IMR-90 (cell line): ENCODE measurements around the gene ADRA2C. TPM values are rescaled to one million over a fixed set of nuclear protein-coding genes. Genes with fewer than 3 reads are reported as not detected.

Source experiments
- ATAC-seq: fragments of 200-7000 bp; cut with Tn5 transposase; 2 replicates; pipeline ENCODE4 v1.9.1; 2020; ENCODE audit warnings: low read depth, mild to moderate bottlenecking, moderate library complexity
- BruUV-seq: library from RNA; stranded (reverse); fragments of 400-500 nt; replicated peaks from 2 replicates; lab custom pipeline; 2021; lab: Mats Ljungman, UMichigan
- CTCF ChIA-PET: fragments of 300-600 bp; formaldehyde crosslinking; extraction: SDS; loops from one replicate; lab custom pipeline; 2021; ENCODE audit warnings: antibody characterized with exemption; lab: Yijun Ruan, JAX
- POLR2A ChIA-PET: fragments of 300-600 bp; sonication (Branson Sonifier 250); formaldehyde crosslinking; loops from one replicate; lab custom pipeline; 2022; ENCODE audit warnings: antibody characterized with exemption; ENCODE audit not compliant: unreplicated experiment; lab: Charles Lee
- DNase-seq: peaks from one replicate; pipeline ENCODE4 v3.0.0; 2013
- H2AFZ ChIP-seq: replicated peaks from 2 replicates; pipeline ENCODE3; 2013; ENCODE audit warnings: low read length, mild to moderate bottlenecking; ENCODE audit not compliant: poor library complexity
- H2AK5ac ChIP-seq: 2 replicates; pipeline ENCODE4 v1.6.1; 2013; ENCODE audit warnings: low read depth, low read length, inconsistent platforms
- H2AK9ac ChIP-seq: replicated peaks from 2 replicates; pipeline ENCODE3; 2013; ENCODE audit warnings: mild to moderate bottlenecking, low read depth, low read length, moderate library complexity; ENCODE audit not compliant: poor library complexity
- H2BK120ac ChIP-seq: 2 replicates; pipeline ENCODE4 v1.6.1; 2013; ENCODE audit warnings: low read depth, low read length, inconsistent platforms
- H2BK15ac ChIP-seq: 3 replicates; pipeline ENCODE4 v1.6.1; 2013; ENCODE audit warnings: low read depth, low read length, inconsistent platforms
- H2BK20ac ChIP-seq: 2 replicates; pipeline ENCODE4 v1.6.1; 2013; ENCODE audit warnings: low read depth, mild to moderate bottlenecking, inconsistent platforms, low read length, moderate library complexity
- H2BK5ac ChIP-seq: 2 replicates; pipeline ENCODE4 v1.6.1; 2013; ENCODE audit warnings: mild to moderate bottlenecking, low read depth, low read length, inconsistent platforms; ENCODE audit not compliant: poor library complexity, severe bottlenecking
- H3K14ac ChIP-seq: replicated peaks from 2 replicates; pipeline ENCODE4 v1.6.1; 2013; ENCODE audit warnings: low read depth, low read length, inconsistent platforms
- H3K18ac ChIP-seq: 2 replicates; pipeline ENCODE4 v1.6.1; 2013; ENCODE audit warnings: low read depth, low read length, control low read depth
- H3K23ac ChIP-seq: 2 replicates; pipeline ENCODE4 v1.6.1; 2013; ENCODE audit warnings: low read depth, low read length, inconsistent platforms
- H3K27ac ChIP-seq: 2 replicates; pipeline ENCODE4 v1.5.1; 2013; ENCODE audit warnings: mild to moderate bottlenecking, control low read depth, low read length; ENCODE audit not compliant: insufficient read depth
- H3K27me3 ChIP-seq: 2 replicates; pipeline ENCODE4 v1.6.1; 2013; ENCODE audit warnings: low read length; ENCODE audit not compliant: control insufficient read depth, insufficient read depth
- H3K36me3 ChIP-seq: 2 replicates; pipeline ENCODE4 v1.6.1; 2013; ENCODE audit warnings: low read length, mixed read lengths; ENCODE audit not compliant: control insufficient read depth, insufficient read depth
- H3K4ac ChIP-seq: 2 replicates; pipeline ENCODE4 v1.6.1; 2013; ENCODE audit warnings: low read depth, low read length, inconsistent platforms
- H3K4me1 ChIP-seq: 2 replicates; pipeline ENCODE4 v1.6.1; 2013; ENCODE audit warnings: low read length, mixed read lengths; ENCODE audit not compliant: control insufficient read depth, insufficient read depth
- H3K4me2 ChIP-seq: 2 replicates; pipeline ENCODE4 v1.6.1; 2013; ENCODE audit warnings: low read depth, mild to moderate bottlenecking, control low read depth, low read length, moderate library complexity
- H3K4me3 ChIP-seq: 2 replicates; pipeline ENCODE4 v1.5.1; 2013; ENCODE audit warnings: low read depth, mild to moderate bottlenecking, control low read depth, low read length, moderate library complexity; ENCODE audit not compliant: insufficient read depth
- H3K56ac ChIP-seq: 2 replicates; pipeline ENCODE4 v1.6.1; 2013; ENCODE audit warnings: low read length, inconsistent platforms; ENCODE audit not compliant: insufficient read depth; ENCODE audit errors: extremely low read depth
- H3K79me1 ChIP-seq, 2 experiments: 2 replicates each; pipeline ENCODE4 v1.6.1; 2013; ENCODE audit warnings: low read length in 2 of 2, inconsistent platforms in 1 of 2, low read depth in 1 of 2
- H3K9ac ChIP-seq: 2 replicates; pipeline ENCODE4 v1.6.1; 2013; ENCODE audit warnings: low read depth, low read length, control low read depth
- H3K9me1 ChIP-seq: 2 replicates; pipeline ENCODE4 v1.6.1; 2013; ENCODE audit warnings: low read length, inconsistent platforms; ENCODE audit not compliant: insufficient read depth
- H3K9me3 ChIP-seq: 2 replicates; pipeline ENCODE4 v1.6.1; 2013; ENCODE audit warnings: low read length; ENCODE audit not compliant: control insufficient read depth, insufficient read depth
- H4K20me1 ChIP-seq: 2 replicates; pipeline ENCODE4 v1.6.1; 2013; ENCODE audit warnings: low read length, inconsistent platforms; ENCODE audit not compliant: insufficient read depth
- H4K5ac ChIP-seq: 2 replicates; pipeline ENCODE4 v1.6.1; 2013; ENCODE audit warnings: mild to moderate bottlenecking, low read depth, low read length, control low read depth
- H4K8ac ChIP-seq, 2 experiments: 2 replicates each; pipeline ENCODE4 v1.6.1; 2013; ENCODE audit warnings: low read depth in 2 of 2, low read length in 2 of 2, control low read depth in 1 of 2, inconsistent platforms in 1 of 2
- H4K91ac ChIP-seq: 2 replicates; pipeline ENCODE4 v1.6.1; 2013; ENCODE audit warnings: low read depth, low read length, inconsistent platforms; ENCODE audit not compliant: insufficient read depth
- ELK1 ChIP-seq: fragments of 150-350 bp; IDR thresholded peaks from 2 replicates; pipeline ENCODE4 v1.6.1; 2016; ENCODE audit warnings: low read depth, mild to moderate bottlenecking, low read length, moderate library complexity, borderline replicate concordance
- FOS ChIP-seq: fragments of 150-350 bp; IDR thresholded peaks from 2 replicates; pipeline ENCODE4 v1.6.1; 2016; ENCODE audit warnings: low read depth, low read length
- RAD21 ChIP-seq: IDR thresholded peaks from 2 replicates; pipeline ENCODE4 v1.6.1; 2012; ENCODE audit warnings: low read length, improper control_type of control experiment
- SMC3 ChIP-seq: fragments of 150-350 bp; IDR thresholded peaks from 2 replicates; pipeline ENCODE4 v1.6.1; 2016; ENCODE audit warnings: low read depth, mild to moderate bottlenecking, antibody characterized with exemption, low read length, moderate library complexity
- WGBS, 2 experiments: methylation state at CpG; one replicate each; pipeline versions ENCODE4 v1.1.5 to v1.1.7; 2013; ENCODE audit warnings: missing lambda C conversion rate in 2 of 2; ENCODE audit not compliant: insufficient read length in 1 of 2; ENCODE audit errors: extremely low coverage in 2 of 2; 5-methylcytosine and 5-hydroxymethylcytosine counted together
- dilution Hi-C: fragments of 300-500 bp; cut with HindIII; formaldehyde crosslinking; loops from one replicate; pipeline ENCODE4 v1.14.3; 2018; ENCODE audit warnings: low sequenced_read_pairs; ENCODE audit not compliant: unreplicated experiment
- in situ Hi-C: fragments of 300-500 bp; cut with MboI; formaldehyde crosslinking; loops from 3 replicates; pipeline ENCODE4 v1.14.3; 2019; ENCODE audit warnings: low sequenced_read_pairs, inconsistent platforms, mixed read lengths
- intact Hi-C: fragments of 100-400 bp; cut with micrococcal nuclease; formaldehyde crosslinking; loops from 2 replicates; pipeline ENCODE4 v1.10.0; 2022
- polyA plus RNA-seq, 3 experiments: library from polyadenylated mRNA; depleted of rRNA; stranded (reverse); fragments of >200 nt; gene quantifications; 2 replicates each; pipeline ENCODE4 v1.2.3, GENCODE V29; 2012; ENCODE audit warnings: low replicate concordance in 1 of 3
- total RNA-seq: library from RNA; depleted of rRNA; stranded (reverse); fragments of >200 nt; gene quantifications from 2 replicates; pipeline ENCODE4 v1.2.3, GENCODE V29; 2012

ADRA2C gene
- total and polyA plus RNA-seq, 2 of the 4 experiments (the other 2 are of a cell fraction) = under 0.01 to 0.14 TPM

- Histone ChIP-seq H3K56ac (no peak overlapping the region), H3K27me3 (peaks cover 7% of the 10 kb centered on the region; the same call in 1 of the 2 replicates), H2BK120ac (no peak overlapping the region), H2BK5ac (no peak overlapping the region), H2AFZ (no peak overlapping the region), H2AK9ac (no peak overlapping the region), H3K4me2 (no peak overlapping the region), H3K4me1 (no peaks in the 10 kb centered on the region), H3K9ac (no peak overlapping the region), H3K4ac (no peak overlapping the region), H3K79me1 (no peaks in the 10 kb centered on the region), H3K4me3 (no peak overlapping the region), H3K36me3 (no peaks in the 10 kb centered on the region), H4K20me1 (no peaks in the 10 kb centered on the region), H4K8ac (no peak overlapping the region), H3K23ac (no peak overlapping the region), H3K14ac (no peak overlapping the region), H4K5ac (no peak overlapping the region), H4K91ac (no peak overlapping the region), H3K9me3 (no peaks in the 10 kb centered on the region; the same call in 1 of the 2 replicates), H3K9me1 (no peaks in the 10 kb centered on the region), H2BK20ac (no peak overlapping the region), H2BK15ac (no peak overlapping the region), H3K27ac (no peak overlapping the region), H2AK5ac (no peak overlapping the region), H3K18ac (no peak overlapping the region)
- BruUV-seq = no TSS peak
- dilution Hi-C loops (no loop called here), in situ Hi-C loops (no loop called here), intact Hi-C loops (no loop called here)
- POLR2A ChIA-PET = no interaction called here
- CTCF ChIA-PET = no interaction called here
- no peak for TF ChIP-seq ELK1
- no peak for TF ChIP-seq RAD21
- no peak for TF ChIP-seq SMC3
- TF ChIP-seq FOS = no peak
- 61% methylated on average over 8 of the region's 21 CpGs; no CpG with 5 or more reads in 1 of the 2 experiments for WGBS, 2 experiments
- ATAC-seq (no peak), DNase-seq (no peak)
Observed at GRCh38 chr4:3780347-3781171, 14.4 kb downstream of the ADRA2C start.
